Epidermal melanocyte (primary cell): ENCODE data around the gene LIF.

Experiments
- DNase-seq: peaks from one replicate; pipeline ENCODE4 v3.0.0; 2011; ENCODE audit warnings: low spot score; ENCODE audit not compliant: insufficient read length

Gene LIF

DNA sequence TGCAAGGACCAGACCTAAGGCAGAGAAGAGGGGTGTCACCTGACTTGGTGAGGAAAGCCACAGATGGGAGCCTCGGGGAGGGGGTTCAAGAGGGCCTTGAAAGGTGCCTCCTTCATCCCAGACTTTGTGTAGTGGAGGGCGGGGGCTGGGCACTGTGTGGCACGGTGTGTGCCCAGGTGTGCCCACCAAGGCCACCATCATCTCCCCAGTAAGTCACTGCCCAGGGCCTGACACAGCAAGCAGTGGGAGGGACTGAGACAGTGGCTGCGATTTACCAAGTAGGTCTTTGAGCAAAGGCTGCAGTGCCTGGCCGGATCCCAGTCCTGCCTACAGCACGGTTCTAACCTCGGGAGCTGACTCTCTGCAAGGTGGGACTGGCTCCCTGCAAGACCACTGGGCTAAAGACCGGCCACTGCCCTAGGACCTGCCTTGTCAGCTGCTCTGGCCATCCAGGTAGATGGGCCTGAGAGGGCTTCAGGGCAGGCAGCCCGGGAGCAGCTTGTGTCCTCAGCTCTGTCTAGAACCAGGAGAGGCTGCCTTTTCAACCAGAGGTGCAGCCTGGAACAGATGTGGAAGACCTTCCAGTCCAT, 18.7 kb upstream of the LIF start:
- DNase-seq: no peak

- DNase-seq: no peak
Measured at GRCh38 chr22:30263883-30264282, 17.3 kb upstream of the LIF start.

- peak; percentile 77 for DNase-seq
Measured at GRCh38 chr22:30262917-30263741, 16.6 kb upstream of the LIF start.

GRCh38 chr22:30262112-30262511, 15.6 kb upstream of the LIF start:
- no peak for DNase-seq

DNA sequence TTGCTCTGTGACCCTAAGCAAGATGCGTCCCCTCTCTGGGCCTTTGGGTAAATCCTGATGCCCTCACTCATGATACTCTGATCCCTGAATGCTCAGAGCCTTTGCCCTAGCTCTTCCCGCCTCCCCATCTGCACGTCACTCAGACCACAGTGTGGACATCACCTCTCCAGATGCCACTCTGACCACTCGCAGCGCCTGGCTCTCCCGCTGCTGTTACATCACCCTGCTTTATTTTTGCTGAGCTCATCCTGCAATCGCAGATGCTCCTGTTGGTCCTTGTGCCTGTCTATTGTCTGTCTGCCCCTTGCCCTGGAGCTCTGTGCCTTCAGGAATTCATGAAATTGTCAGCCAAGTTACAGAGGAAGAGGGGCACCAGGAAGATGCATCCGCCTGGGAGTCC, 14.6 kb upstream of the LIF start:
- DNase-seq: no peak

DNA sequence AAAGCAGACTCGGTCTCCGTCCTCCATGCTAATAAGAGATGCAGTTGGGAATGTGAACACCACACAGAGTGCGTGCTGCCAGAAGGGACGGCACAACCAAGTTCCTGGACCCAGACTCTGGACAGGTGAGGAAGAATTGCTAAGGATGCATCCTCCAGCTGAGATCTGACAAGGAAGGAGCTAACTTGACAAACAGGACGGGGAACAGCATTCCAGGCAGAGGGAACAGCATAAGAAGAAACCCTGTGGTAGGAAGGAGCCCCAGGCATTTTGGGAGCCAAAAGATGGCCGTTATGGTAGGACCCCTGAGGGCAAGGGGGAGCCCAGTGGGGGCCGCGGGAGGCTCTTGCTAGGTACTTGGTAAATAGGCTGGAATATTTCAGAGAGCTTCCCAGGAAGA, 14.1 kb upstream of the LIF start:
- DNase-seq: no peak

DNA sequence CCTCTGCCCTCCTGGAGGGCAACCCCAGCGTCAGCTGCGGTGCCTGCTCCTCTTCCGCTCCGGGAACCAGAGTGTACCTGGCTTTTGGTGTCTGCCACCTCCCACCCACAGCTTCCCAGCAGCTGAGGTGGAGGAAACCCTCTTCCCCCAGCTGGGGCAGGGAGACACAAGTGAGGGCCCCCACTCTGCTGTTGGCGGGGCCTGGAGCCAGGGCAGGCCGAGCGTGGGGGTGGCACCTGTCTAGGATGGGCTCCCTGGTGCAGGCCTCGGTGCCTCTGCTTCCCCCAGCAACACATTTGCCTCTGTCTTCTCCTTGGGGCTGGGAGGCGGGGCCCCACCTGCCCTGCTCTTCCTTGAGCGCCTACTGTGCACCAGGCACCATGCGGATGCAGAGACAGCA, 13.7 kb upstream of the LIF start:
- no peak for DNase-seq

GRCh38 chr22:30254314-30254713, 7.8 kb upstream of the LIF start:
- DNase-seq: no peak

DNA sequence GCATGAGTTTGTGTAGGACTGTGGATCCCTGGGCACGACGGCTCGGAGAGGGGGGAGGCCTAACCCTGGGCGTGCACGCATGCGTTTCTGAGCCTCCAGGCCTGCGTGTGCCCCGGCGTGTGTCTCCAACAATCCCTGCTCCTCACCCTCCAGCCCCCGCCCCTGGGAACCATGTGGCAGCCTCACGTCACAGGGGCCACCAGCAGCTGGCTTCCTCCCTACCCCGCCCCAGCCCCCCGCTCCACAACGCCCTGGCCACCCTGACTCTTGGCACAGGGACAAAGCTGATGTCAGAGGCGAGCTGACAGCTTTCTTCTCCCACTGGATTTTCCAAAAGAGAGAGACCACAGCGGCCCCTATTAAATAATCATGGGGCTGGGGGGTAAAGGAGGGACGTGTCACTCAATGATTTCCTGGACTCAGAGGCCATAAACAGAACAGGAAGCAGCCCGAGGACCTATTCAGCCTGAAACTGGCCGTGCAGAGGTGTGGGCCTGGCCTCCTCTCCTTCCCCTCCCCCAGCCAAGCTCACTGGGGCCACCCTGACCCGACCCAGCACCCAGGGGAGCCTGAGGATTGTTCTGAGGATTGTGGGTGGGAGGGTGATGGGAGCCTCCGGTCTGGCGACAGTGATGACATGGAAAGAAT, 6.8 kb upstream of the LIF start:
- DNase-seq: no peak

DNA sequence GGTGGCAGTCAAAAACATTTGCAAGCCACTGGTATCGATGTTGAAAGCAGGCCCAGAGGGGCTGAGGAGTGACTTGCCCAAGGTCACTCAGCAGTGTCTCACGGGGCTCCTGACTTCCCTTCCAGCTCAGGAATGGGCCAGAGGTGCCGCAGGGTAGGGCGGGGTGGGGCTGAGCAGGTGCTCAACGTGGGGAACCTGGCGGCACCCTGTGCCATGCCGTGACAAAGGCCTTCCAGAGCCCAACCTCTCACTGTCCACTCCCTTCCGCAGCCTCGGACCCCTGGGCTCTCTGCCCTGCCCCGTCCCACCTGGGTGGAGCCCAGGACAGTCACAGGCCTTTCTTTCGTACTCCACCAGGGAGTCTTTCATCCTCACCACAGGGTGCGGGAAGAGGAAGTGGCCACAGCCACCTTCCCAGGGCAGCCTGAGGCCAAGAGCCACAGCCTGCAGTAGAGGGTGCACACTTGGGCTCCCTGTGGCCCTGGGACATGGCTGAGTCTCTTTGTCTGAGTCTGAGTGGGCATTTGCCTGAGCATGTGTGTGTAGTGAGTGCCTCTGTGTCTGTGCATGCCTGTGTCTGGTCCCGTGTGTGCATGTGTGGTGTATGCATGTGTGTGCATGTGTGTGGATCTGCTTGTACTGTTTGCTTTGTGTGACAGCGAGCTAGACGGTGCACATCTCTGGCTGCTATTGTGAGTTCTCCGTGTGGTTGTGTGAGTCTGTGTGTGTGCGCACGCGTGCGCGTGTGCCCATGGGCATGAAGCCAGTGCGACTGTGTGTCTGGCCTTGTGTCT, 6.0 kb upstream of the LIF start:
- no peak for DNase-seq

GRCh38 chr22:30251711-30252110, 5.2 kb upstream of the LIF start:
- DNase-seq: no peak

- DNase-seq: no peak
Measured at GRCh38 chr22:30250661-30251267, 4.2 kb upstream of the LIF start.

GRCh38 chr22:30250039-30250565, 3.5 kb upstream of the LIF start:
- DNase-seq: no peak

GRCh38 chr22:30249049-30250038, 2.8 kb upstream of the LIF start:
- no peak for DNase-seq

- DNase-seq: no peak
Measured at GRCh38 chr22:30248484-30248883, 1.9 kb upstream of the LIF start.

GRCh38 chr22:30247974-30248373, 1.4 kb upstream of the LIF start:
- no peak for DNase-seq

- DNase-seq: no peak
Measured at GRCh38 chr22:30247561-30247960, 1.0 kb upstream of the LIF start.

- no peak for DNase-seq
Measured at GRCh38 chr22:30246814-30247376, 336 bp upstream of the LIF start.

GRCh38 chr22:30245181-30245984, 1.2 kb downstream of the LIF start:
- DNase-seq: no peak
